IMR-90 (cell line): ENCODE measurements around the gene PRSS16. TPM values are rescaled to one million over a fixed set of nuclear protein-coding genes. Genes with fewer than 3 reads are reported as not detected.

Experiments used
- ATAC-seq: fragments of 200-7000 bp; cut with Tn5 transposase; 2 replicates; pipeline ENCODE4 v1.9.1; 2020; ENCODE audit warnings: low read depth, mild to moderate bottlenecking, moderate library complexity
- BruUV-seq: library from RNA; stranded (reverse); fragments of 400-500 nt; replicated peaks from 2 replicates; lab custom pipeline; 2021; lab: Mats Ljungman, UMichigan
- CTCF ChIA-PET: fragments of 300-600 bp; formaldehyde crosslinking; extraction: SDS; loops from one replicate; lab custom pipeline; 2021; ENCODE audit warnings: antibody characterized with exemption; lab: Yijun Ruan, JAX
- POLR2A ChIA-PET: fragments of 300-600 bp; sonication (Branson Sonifier 250); formaldehyde crosslinking; loops from one replicate; lab custom pipeline; 2022; ENCODE audit warnings: antibody characterized with exemption; ENCODE audit not compliant: unreplicated experiment; lab: Charles Lee
- DNase-seq: peaks from one replicate; pipeline ENCODE4 v3.0.0; 2013
- H2AFZ ChIP-seq: replicated peaks from 2 replicates; pipeline ENCODE3; 2013; ENCODE audit warnings: low read length, mild to moderate bottlenecking; ENCODE audit not compliant: poor library complexity
- H2AK5ac ChIP-seq: 2 replicates; pipeline ENCODE4 v1.6.1; 2013; ENCODE audit warnings: low read depth, low read length, inconsistent platforms
- H2AK9ac ChIP-seq: replicated peaks from 2 replicates; pipeline ENCODE3; 2013; ENCODE audit warnings: mild to moderate bottlenecking, low read depth, low read length, moderate library complexity; ENCODE audit not compliant: poor library complexity
- H2BK120ac ChIP-seq: 2 replicates; pipeline ENCODE4 v1.6.1; 2013; ENCODE audit warnings: low read depth, low read length, inconsistent platforms
- H2BK15ac ChIP-seq: 3 replicates; pipeline ENCODE4 v1.6.1; 2013; ENCODE audit warnings: low read depth, low read length, inconsistent platforms
- H2BK20ac ChIP-seq: 2 replicates; pipeline ENCODE4 v1.6.1; 2013; ENCODE audit warnings: low read depth, mild to moderate bottlenecking, inconsistent platforms, low read length, moderate library complexity
- H2BK5ac ChIP-seq: 2 replicates; pipeline ENCODE4 v1.6.1; 2013; ENCODE audit warnings: mild to moderate bottlenecking, low read depth, low read length, inconsistent platforms; ENCODE audit not compliant: poor library complexity, severe bottlenecking
- H3K14ac ChIP-seq: replicated peaks from 2 replicates; pipeline ENCODE4 v1.6.1; 2013; ENCODE audit warnings: low read depth, low read length, inconsistent platforms
- H3K18ac ChIP-seq: 2 replicates; pipeline ENCODE4 v1.6.1; 2013; ENCODE audit warnings: low read depth, low read length, control low read depth
- H3K23ac ChIP-seq: 2 replicates; pipeline ENCODE4 v1.6.1; 2013; ENCODE audit warnings: low read depth, low read length, inconsistent platforms
- H3K27ac ChIP-seq: 2 replicates; pipeline ENCODE4 v1.5.1; 2013; ENCODE audit warnings: mild to moderate bottlenecking, control low read depth, low read length; ENCODE audit not compliant: insufficient read depth
- H3K27me3 ChIP-seq: 2 replicates; pipeline ENCODE4 v1.6.1; 2013; ENCODE audit warnings: low read length; ENCODE audit not compliant: control insufficient read depth, insufficient read depth
- H3K36me3 ChIP-seq: 2 replicates; pipeline ENCODE4 v1.6.1; 2013; ENCODE audit warnings: low read length, mixed read lengths; ENCODE audit not compliant: control insufficient read depth, insufficient read depth
- H3K4ac ChIP-seq: 2 replicates; pipeline ENCODE4 v1.6.1; 2013; ENCODE audit warnings: low read depth, low read length, inconsistent platforms
- H3K4me1 ChIP-seq: 2 replicates; pipeline ENCODE4 v1.6.1; 2013; ENCODE audit warnings: low read length, mixed read lengths; ENCODE audit not compliant: control insufficient read depth, insufficient read depth
- H3K4me2 ChIP-seq: 2 replicates; pipeline ENCODE4 v1.6.1; 2013; ENCODE audit warnings: low read depth, mild to moderate bottlenecking, control low read depth, low read length, moderate library complexity
- H3K4me3 ChIP-seq: 2 replicates; pipeline ENCODE4 v1.5.1; 2013; ENCODE audit warnings: low read depth, mild to moderate bottlenecking, control low read depth, low read length, moderate library complexity; ENCODE audit not compliant: insufficient read depth
- H3K56ac ChIP-seq: 2 replicates; pipeline ENCODE4 v1.6.1; 2013; ENCODE audit warnings: low read length, inconsistent platforms; ENCODE audit not compliant: insufficient read depth; ENCODE audit errors: extremely low read depth
- H3K79me1 ChIP-seq, 2 experiments: 2 replicates each; pipeline ENCODE4 v1.6.1; 2013; ENCODE audit warnings: low read length in 2 of 2, inconsistent platforms in 1 of 2, low read depth in 1 of 2
- H3K9ac ChIP-seq: 2 replicates; pipeline ENCODE4 v1.6.1; 2013; ENCODE audit warnings: low read depth, low read length, control low read depth
- H3K9me1 ChIP-seq: 2 replicates; pipeline ENCODE4 v1.6.1; 2013; ENCODE audit warnings: low read length, inconsistent platforms; ENCODE audit not compliant: insufficient read depth
- H3K9me3 ChIP-seq: 2 replicates; pipeline ENCODE4 v1.6.1; 2013; ENCODE audit warnings: low read length; ENCODE audit not compliant: control insufficient read depth, insufficient read depth
- H4K20me1 ChIP-seq: 2 replicates; pipeline ENCODE4 v1.6.1; 2013; ENCODE audit warnings: low read length, inconsistent platforms; ENCODE audit not compliant: insufficient read depth
- H4K5ac ChIP-seq: 2 replicates; pipeline ENCODE4 v1.6.1; 2013; ENCODE audit warnings: mild to moderate bottlenecking, low read depth, low read length, control low read depth
- H4K8ac ChIP-seq, 2 experiments: 2 replicates each; pipeline ENCODE4 v1.6.1; 2013; ENCODE audit warnings: low read depth in 2 of 2, low read length in 2 of 2, control low read depth in 1 of 2, inconsistent platforms in 1 of 2
- H4K91ac ChIP-seq: 2 replicates; pipeline ENCODE4 v1.6.1; 2013; ENCODE audit warnings: low read depth, low read length, inconsistent platforms; ENCODE audit not compliant: insufficient read depth
- BHLHE40 ChIP-seq: fragments of 150-350 bp; IDR thresholded peaks from 2 replicates; pipeline ENCODE4 v1.6.1; 2016; ENCODE audit warnings: mild to moderate bottlenecking, low read depth, low read length
- CEBPB ChIP-seq: IDR thresholded peaks from 2 replicates; pipeline ENCODE4 v1.6.1; 2012; ENCODE audit warnings: low read depth, low read length, improper control_type of control experiment
- FOS ChIP-seq: fragments of 150-350 bp; IDR thresholded peaks from 2 replicates; pipeline ENCODE4 v1.6.1; 2016; ENCODE audit warnings: low read depth, low read length
- MAFK ChIP-seq: IDR thresholded peaks from 2 replicates; pipeline ENCODE4 v1.6.1; 2012; ENCODE audit warnings: low read depth, low read length, improper control_type of control experiment
- MAZ ChIP-seq: IDR thresholded peaks from 2 replicates; pipeline ENCODE4 v1.6.1; 2012; ENCODE audit warnings: low read depth, mild to moderate bottlenecking, low read length, improper control_type of control experiment, moderate library complexity, borderline replicate concordance
- MXI1 ChIP-seq: IDR thresholded peaks from 2 replicates; pipeline ENCODE4 v1.6.1; 2012; ENCODE audit warnings: low read depth, mild to moderate bottlenecking, low read length, moderate library complexity, borderline replicate concordance
- POLR2A ChIP-seq: IDR thresholded peaks from 2 replicates; pipeline ENCODE4 v1.6.1; 2012; ENCODE audit warnings: mild to moderate bottlenecking, low read depth, low read length
- RCOR1 ChIP-seq: IDR thresholded peaks from 2 replicates; pipeline ENCODE4 v1.6.1; 2012; ENCODE audit warnings: mild to moderate bottlenecking, low read length, improper control_type of control experiment; ENCODE audit not compliant: insufficient replicate concordance
- RFX5 ChIP-seq: IDR thresholded peaks from 2 replicates; pipeline ENCODE4 v1.8.0; 2012; ENCODE audit warnings: low read depth, mild to moderate bottlenecking, low read length, moderate library complexity
- SMC3 ChIP-seq: fragments of 150-350 bp; IDR thresholded peaks from 2 replicates; pipeline ENCODE4 v1.6.1; 2016; ENCODE audit warnings: low read depth, mild to moderate bottlenecking, antibody characterized with exemption, low read length, moderate library complexity
- WGBS, 2 experiments: methylation state at CpG; one replicate each; pipeline versions ENCODE4 v1.1.5 to v1.1.7; 2013; ENCODE audit warnings: missing lambda C conversion rate in 2 of 2; ENCODE audit not compliant: insufficient read length in 1 of 2; ENCODE audit errors: extremely low coverage in 2 of 2; 5-methylcytosine and 5-hydroxymethylcytosine counted together
- dilution Hi-C: fragments of 300-500 bp; cut with HindIII; formaldehyde crosslinking; loops from one replicate; pipeline ENCODE4 v1.14.3; 2018; ENCODE audit warnings: low sequenced_read_pairs; ENCODE audit not compliant: unreplicated experiment
- in situ Hi-C: fragments of 300-500 bp; cut with MboI; formaldehyde crosslinking; loops from 3 replicates; pipeline ENCODE4 v1.14.3; 2019; ENCODE audit warnings: low sequenced_read_pairs, inconsistent platforms, mixed read lengths
- intact Hi-C: fragments of 100-400 bp; cut with micrococcal nuclease; formaldehyde crosslinking; loops from 2 replicates; pipeline ENCODE4 v1.10.0; 2022
- polyA plus RNA-seq, 3 experiments: library from polyadenylated mRNA; depleted of rRNA; stranded (reverse); fragments of >200 nt; gene quantifications; 2 replicates each; pipeline ENCODE4 v1.2.3, GENCODE V29; 2012; ENCODE audit warnings: low replicate concordance in 1 of 3
- total RNA-seq: library from RNA; depleted of rRNA; stranded (reverse); fragments of >200 nt; gene quantifications from 2 replicates; pipeline ENCODE4 v1.2.3, GENCODE V29; 2012

PRSS16 gene
- total and polyA plus RNA-seq, 2 of the 4 experiments (the other 2 are of a cell fraction), result 0.39 TPM; not detected in 1

DNA sequence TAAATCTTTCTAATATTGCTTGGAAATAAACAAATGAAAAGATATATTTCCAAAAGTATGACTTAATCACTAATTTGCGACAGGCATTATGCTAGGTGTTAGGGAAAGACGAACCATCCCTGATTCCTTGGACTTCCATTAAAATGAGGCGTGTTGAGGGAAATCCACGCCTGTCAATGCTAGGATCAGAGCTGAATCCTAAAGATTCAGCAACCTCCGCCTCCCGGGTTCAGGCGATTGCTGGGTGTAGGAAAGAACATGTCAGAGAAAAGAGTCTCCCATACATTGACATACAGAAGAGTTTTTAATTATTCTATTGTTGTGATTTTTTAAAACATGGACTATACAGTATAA is 16.8 kb upstream of the PRSS16 start:
- no peak overlapping the region for H2BK5ac ChIP-seq
- H3K9me1 ChIP-seq, result no peaks in the 10 kb centered on the region
- no peak overlapping the region for H2BK120ac ChIP-seq
- no peaks in the 10 kb centered on the region for H3K36me3 ChIP-seq
- no peak overlapping the region for H3K56ac ChIP-seq
- H2AK5ac ChIP-seq, result no peak overlapping the region
- intact Hi-C loops, result no loop called here
- peak overlapping the region; percentile 18 for H2AFZ ChIP-seq
- H3K14ac ChIP-seq, result no peak overlapping the region
- ATAC-seq, result no peak
- no peak overlapping the region for H3K4me3 ChIP-seq
- no peaks in the 10 kb centered on the region for H4K20me1 ChIP-seq
- DNase-seq, result no peak
- H3K4me2 ChIP-seq, result no peak overlapping the region
- H3K18ac ChIP-seq, result no peak overlapping the region
- no peaks in the 10 kb centered on the region for H3K79me1 ChIP-seq
- H3K4me1 ChIP-seq, result no peaks in the 10 kb centered on the region
- H3K23ac ChIP-seq, result no peak overlapping the region
- dilution Hi-C loops, result no loop called here
- ChIA-PET POLR2A (no interaction called here), CTCF (no interaction called here)
- H2AK9ac ChIP-seq, result no peak overlapping the region
- no peak overlapping the region for H3K9ac ChIP-seq
- H4K5ac ChIP-seq, result no peak overlapping the region
- H3K9me3 ChIP-seq, result no peaks in the 10 kb centered on the region
- no CpG with 5 or more reads among the region's 7 CpGs for WGBS, 2 experiments
- in situ Hi-C loops, result no loop called here
- TF ChIP-seq POLR2A (no peak), MAZ (no peak), RFX5 (no peak), SMC3 (no peak), MXI1 (no peak), CEBPB (no peak), FOS (no peak), RCOR1 (no peak), BHLHE40 (no peak), MAFK (no peak)
- no peak overlapping the region for H4K91ac ChIP-seq
- no peak overlapping the region for H4K8ac ChIP-seq
- H3K27me3 ChIP-seq, result no peaks in the 10 kb centered on the region
- no peak overlapping the region for H2BK20ac ChIP-seq
- H3K4ac ChIP-seq, result no peak overlapping the region
- BruUV-seq, result no TSS peak
- H2BK15ac ChIP-seq, result no peak overlapping the region
- no peak overlapping the region for H3K27ac ChIP-seq
